OCI-M1 (cell line): ENCODE data around the gene IRGC.

Source experiments
- DNase-seq: peaks from one replicate; lab custom pipeline; 2025; lab: John Stamatoyannopoulos, UW

The IRGC gene

DNA sequence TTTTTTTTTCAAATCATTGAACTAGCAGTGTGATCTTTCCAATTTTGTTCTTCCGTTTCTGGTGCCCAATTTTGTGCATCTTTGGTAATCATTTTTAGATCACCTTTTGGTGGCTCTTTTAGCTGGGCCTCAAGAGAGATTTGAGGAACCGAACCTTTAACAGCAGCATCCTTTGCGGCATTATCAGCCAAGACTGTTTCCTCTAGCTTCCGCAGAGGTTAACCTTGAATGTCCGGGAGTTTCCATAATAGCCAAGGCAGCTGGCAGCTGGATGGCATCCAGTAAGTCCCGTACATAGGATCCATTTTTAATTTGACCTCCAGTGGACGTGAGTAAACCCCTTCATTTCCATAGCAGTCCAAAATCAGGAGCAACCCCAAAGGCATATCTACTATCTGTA is 9.6 kb downstream of the IRGC start:
- no peak for DNase-seq

DNA sequence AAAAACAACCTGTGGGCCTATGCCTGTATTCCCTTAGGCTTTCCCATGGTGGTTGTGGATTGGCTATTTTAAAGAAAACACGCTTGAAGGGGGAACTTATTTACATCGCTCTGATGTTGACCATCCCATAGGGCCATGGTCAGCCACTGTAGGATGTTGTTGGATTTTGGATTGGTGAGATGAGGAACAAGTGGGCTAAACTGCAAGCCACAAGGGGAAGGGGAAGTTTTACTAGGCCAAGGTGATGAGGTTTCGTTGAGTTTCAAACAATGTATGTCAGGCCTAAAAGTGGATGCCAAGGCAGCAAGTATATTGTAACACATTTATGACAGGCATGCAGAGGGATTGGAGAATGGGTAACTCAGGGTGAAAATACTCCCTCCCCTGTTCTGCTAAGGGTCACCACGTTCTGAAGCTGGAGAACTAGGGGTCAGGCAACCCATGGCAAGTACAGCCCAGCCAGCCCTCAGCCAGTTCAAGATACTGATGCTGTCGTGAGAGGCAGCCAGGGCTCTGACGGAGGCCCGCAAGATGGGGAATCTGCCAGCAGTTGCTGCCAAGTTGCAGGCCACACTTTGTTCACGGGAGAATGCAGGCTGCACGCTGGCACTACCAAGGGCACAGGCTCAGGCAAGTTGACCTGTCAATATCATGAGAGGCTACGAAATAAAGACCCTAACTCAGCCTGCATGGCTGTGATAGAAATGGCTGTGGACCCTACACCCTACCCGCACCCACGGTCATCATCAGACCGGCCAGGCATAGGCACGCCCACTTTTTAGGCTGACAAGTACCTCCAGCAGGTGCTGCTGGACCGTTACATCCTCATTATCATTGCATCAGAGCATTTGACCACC is 11.1 kb downstream of the IRGC start:
- DNase-seq = no peak

DNA sequence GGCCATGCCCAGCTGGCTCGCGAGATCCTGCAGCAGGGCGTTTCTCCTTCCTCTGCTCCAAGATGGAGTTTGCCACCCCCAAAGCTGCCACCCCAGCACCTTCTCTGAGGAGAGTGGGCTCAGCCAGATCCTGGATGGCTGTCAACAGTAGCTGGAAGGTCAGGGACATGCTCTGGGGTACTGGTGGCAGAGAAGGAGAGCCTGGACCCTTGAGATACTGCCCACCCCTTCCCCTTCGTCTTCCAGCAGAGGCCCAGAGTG is 11.6 kb downstream of the IRGC start:
- DNase-seq = no peak

DNA sequence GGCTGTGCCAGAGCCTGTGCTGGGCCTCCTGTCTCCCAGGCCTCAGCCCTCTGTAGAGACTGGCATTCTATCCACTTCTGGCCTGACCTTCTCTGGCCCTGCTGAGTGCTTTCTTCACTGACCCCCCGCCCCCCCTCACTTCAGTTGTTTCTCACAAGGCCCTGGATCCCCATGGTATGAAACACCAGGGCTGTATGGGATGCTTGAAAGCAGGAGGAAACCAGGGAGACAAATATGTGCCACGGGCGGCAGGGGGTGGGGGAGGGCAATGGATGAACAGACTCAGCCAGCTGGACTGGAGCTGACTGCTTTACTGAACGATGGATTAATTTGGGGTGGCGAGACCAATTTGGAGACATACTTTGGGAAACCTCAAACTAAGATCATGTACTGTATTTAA is 14.0 kb downstream of the IRGC start:
- no peak for DNase-seq

DNA sequence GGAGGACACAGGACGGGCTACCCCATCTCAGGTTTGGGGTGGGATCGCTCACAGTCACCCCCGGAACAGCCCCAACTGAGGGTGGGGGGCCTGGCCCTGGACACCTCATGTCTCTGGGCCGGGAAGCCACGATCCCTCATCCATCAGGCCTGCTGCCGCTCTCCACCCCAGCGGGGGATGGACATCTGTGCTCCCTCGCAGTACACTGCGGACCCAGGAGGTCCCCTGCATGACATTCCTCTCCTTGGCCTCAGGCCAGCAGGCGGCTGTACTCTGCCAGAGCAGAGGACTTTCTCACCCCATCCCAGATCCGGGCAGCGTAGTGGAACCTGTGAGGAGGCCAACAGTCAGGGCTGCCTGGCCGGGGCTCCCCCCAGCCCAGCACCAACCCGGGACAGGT is 15.5 kb downstream of the IRGC start:
- DNase-seq = no peak

DNA sequence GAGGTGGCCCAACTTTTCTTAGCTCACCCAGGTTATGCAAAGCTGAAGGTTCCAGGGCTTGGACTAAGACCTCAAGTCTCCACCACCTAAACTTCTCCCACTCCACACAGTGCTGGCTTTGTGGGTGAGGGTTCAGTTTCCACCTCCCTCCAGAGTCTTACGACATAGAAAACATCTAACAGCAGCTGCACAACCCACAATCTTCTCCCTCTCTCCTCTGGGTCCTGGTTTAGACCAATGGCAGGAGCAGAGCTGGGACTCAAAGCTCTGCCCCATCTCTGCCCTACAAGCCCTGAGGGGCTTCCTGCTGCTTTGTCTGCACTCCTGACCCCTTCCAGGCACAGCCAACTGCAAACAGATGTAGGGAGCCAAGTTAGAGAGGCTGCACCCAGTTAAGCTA is 16.0 kb downstream of the IRGC start:
- DNase-seq = no peak

DNA sequence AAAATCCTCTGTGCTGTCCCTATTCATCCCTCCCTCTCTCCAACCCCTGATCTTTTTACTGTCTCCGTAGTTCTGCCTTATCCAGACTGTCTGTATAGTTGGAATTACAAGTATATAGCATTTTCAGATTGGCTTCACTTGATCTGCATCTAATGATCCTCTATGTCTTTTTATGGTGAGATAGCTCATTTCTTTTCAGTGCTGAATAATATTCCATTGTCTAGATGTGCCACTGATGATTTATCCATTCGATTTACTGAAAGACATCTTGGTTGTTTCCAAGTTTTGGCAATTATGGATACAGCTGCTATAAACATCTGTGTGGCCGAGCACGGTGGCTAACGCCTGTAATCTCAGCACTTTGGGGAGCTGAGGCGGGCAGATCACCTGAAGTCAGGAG is 19.1 kb downstream of the IRGC start:
- DNase-seq = no peak

DNA sequence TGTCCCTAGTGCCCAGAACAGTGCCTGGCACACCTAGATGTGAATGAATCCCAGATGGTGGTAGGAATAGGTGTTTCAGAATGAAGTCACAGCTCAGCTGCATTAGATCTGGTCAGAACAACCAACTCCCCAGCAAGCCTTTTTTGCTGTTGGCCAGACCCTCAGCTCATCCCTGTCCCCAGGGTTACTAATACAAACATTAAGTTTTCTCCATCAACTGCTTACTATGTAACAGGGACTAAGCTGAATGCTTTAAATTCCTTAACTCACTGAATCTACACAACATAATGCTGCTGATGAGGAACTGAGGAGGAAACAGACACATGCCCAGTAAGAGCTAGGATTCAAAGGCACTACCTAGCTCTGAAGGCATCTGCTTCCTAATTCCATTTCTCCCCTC is 20.1 kb downstream of the IRGC start:
- no peak for DNase-seq

DNA sequence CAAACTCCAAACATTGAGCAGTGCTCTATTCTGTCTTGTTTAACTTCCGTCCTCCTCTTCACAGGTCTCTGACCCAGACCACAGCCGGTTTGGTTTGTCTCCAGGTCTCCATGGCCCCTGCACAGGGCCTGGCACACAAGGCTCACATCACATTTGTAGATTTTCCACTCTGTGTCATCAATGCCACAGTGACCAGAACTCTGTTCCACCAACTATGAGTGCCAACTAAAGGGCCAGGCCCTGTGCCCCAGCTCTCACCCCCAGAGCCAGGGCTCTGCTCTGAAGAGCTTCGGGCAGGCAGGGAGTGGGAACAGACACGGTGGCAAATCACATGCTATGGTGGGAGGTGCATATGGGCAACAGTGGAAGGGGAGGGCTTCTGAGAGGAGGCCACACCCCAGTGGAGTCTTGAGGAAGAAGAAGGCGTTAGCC is 22.9 kb downstream of the IRGC start:
- DNase-seq = no peak

DNA sequence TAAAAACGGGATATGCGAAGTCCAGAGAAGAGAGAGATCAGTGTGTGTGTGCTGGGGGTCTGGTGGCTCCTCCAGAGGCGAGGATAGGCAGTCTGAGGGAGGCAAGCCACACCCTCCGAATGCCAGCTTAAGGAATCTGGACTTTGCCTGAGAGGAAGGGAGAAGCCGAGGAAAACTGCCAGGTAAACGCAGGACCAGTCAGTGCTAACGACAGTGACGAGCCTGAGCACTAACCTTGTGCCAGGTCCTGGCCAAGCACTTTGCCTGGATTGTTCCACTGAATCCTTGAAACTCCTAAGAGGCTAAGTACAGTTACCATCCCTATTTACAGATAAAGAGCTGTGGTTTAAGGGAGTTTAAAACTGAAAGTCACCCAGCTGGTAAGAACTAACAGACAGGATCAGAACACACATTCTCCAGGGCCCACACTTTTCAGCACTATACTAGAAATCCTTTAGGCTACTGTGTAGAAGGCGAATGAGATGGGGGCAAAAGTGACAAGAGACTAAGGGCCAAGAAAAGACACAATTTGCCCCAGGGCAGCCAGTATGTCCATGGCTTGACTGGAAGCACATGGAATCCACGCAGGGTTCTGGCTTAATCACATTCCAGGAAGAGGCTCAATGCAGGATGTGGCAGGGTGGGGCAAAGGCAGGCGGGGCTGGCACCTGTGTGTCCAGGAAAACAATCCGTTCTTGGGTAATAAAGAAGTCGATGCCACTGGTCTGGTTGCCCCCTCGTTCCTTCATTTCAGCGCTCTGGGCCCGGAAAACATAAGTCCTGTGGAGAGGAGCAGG is 23.8 kb downstream of the IRGC start:
- DNase-seq = peak; percentile 10

DNA sequence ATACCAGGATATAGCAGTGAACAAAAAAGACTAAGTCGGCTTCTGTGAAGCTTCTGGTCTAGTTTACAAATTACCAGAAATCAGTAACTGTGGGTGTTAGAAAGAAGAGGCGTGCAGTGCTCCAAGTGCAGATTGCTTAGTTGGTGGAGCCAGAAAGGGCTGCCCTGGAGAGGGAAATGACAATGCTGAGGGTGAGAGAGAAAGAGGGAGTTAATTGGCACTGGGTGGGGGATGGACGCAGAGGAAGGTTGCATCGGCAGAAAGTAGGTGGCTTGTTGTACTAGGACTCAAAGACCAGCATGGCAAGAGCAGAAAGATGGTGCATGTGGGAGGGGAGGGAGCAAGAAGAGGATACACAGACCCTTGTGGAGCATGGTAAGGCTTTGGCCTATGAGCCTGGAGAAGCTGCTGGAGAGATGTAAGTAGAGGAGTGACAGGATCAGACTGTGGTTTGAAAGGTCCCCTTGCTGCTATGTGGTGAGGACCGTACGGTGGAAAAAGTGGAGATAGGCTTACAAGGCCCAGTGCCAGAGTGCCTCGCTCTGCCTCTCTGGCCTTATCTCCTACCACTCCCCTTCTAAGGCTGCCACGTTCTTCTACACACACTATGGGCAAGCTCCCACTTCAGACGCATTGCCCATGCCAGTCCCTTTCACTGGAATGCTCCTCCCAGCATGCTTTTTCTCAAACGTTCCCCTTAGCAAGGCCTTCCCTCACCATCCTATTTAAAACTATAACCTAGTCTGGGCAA is 25.4 kb downstream of the IRGC start:
- DNase-seq = no peak

DNA sequence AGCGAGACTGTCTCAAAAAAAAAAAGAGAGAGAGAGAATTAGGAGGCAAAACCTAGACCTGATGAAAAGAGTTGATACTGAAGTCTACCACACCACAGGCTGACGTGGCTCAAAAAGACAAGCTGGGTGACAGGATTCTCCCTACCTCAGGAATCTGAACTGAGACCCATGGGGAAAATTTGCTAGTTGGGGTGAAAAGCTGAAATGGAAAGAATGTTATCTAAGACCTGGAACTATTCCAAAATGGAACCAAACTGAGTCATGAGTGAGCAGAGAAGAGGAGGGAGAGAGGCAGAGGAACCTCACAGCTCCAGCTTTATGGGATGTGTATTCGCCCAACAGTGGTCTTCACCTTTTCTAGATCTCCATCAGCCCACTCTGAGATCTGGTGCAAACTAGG is 27.2 kb downstream of the IRGC start:
- DNase-seq = no peak

DNA sequence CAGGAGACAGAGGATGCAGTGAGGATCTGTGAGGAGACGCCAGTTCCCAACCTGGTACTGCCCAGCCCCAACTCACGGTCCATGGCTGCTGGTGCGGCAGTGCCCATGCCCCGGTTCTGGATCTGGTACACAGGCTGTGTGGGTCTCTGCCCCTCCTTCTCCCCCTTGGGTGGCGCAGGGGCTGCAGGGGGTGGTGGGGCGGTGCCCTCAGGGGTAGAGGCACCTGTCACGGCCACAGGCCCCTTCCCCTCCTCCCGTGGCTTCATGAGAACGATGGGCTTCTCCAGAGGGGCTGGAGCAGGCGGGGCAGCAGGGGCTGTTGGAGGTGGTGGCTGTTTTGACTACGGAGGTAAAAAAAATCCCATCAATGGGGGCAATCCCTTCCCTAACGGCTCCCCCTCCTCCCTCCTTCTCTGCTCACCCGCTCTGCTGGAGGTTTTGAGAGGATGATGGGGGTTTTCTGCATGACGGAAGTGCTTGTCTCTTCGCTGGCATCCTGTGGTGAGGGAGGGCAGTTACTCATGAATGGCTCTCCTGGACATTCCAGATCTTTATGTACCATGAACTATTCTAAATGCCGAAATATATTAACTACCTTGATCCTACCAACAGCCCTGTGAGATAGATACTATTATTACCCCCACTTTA is 31.8 kb downstream of the IRGC start:
- DNase-seq = no peak

DNA sequence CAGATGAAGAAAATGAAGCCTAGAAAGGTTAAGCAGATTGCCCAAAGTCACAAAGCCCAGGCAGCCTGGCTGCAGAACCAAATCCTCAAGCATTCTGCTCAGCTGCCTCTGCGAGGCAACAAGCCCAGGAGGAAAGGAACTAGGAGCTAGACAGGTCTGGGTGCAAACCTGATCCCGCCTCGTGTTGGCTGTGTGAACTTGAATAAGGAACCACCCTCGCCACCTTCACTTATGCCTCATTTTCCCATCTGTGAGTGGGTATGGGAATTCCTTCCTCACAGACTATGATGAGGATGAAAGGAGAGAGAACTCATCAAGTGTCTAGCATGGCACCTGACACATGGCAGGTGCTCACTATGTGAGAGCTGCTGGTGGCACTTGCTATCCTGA is 32.3 kb downstream of the IRGC start:
- no peak for DNase-seq

DNA sequence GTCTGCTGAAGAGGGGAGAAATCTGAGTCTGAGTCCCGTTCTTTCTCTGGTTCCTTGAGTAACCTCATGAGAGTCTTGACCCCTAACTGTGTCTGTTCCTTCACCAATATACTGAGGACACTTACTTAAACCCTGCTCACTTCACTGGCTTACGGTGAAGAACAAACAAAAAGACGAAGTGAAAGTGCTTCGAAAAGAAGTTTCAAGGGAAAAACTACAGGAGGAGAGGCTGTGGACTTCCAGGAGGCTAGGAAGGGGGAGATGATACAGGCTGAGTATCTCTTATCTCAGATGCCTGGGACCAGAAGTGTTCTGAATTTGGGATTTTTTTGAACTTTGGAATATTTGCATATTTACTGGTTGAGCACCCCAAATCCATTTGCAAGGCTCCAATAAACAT is 32.8 kb downstream of the IRGC start:
- no peak for DNase-seq

DNA sequence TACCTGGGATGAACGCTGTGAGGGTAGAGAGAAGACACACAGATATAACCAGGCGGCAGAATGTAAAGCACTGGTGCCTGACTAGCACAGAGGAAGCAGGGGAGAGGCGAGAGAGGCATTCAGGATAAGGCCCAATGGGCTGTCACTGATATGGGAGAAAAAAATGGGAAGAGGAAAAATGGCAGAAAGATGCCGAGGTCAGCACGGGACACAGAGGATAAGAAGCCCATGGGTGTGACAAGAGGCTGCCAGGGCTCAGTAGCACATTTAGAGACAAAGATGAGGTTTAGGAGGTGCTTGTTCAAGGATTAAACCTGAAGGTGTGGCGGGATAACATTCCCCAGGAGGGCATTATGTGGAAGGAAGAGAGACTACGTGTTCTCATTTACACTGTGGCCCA is 33.3 kb downstream of the IRGC start:
- DNase-seq = no peak

DNA sequence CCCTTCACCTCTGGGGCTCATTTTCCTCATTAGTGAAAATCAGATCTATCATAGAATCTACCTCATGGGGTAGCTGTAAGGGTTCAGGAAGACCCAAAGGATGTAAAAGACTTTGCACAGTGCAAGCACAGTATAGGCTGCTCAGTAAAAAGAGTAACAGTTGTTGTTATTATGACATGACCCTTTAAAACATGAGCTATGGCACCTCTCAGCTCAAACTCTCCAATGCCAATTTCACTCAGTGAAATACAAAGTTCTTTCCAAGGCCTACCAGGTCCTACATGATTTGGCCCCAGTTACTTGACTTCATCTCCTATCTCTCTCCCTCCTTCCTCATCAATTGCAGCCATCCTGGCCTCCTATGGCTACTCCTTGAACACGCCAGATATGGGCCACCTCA is 34.0 kb downstream of the IRGC start:
- DNase-seq = no peak

DNA sequence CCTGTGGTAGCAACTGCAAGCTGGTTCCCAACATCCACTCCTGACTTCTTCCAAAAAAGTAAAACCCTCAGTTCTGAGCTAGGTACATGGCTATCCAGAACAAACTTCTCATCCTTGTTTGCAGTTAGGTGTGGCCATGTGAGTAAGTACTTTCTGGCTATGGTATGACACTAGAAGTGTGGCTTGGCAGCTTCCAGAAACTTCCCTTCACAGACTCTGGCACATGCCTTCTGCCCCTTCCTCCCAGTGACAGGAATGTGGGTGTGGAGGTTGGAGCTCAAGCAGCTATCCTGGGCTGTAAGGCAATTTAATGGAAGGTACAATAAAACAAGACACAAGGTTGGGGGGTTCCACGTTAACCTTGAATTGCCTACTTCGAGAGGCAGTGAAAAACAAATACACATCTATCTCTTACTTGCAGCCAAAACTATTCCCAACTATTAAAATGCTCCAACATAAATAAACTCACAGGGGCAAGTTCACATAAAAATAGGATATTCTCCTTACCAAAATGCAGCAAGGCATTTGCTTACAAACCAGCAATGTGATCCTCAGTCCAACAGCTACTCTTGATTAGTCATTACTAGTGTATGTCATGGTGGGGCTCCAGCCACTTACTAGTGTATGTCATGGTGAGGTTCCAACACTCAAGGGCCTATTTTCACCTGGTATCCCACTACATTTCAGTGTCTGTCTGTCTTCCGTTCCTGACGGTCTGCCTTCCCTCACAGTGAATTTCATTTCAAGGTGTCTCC is 35.8 kb downstream of the IRGC start:
- DNase-seq = no peak

DNA sequence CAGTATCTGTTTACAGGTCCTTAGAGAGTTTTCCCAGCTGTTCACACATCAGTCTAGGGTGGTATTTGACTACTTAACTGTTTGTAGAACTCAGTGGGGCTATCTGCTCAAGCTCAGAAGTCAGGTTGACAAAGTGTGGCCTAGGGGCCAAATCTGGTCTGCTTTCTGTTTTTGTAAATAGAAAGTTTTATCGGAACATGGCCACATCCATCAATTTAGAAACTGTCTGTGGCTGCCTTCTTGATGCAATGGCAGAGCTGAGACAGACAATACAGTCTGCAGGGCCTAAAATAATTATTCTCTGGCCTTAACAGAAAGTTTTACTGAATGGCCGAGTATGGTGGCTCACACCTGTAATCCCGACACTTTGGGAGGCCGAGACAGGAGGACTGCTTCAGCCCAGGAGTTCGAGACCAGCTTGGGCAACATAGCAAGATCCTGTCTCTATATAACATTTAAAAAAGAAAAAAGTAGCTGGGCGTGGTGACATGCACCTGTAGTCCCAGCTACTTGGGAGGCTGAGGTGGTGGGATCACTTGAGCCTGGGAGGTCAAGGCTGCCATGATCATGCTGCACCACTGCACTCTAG is 36.5 kb downstream of the IRGC start:
- DNase-seq = no peak

DNA sequence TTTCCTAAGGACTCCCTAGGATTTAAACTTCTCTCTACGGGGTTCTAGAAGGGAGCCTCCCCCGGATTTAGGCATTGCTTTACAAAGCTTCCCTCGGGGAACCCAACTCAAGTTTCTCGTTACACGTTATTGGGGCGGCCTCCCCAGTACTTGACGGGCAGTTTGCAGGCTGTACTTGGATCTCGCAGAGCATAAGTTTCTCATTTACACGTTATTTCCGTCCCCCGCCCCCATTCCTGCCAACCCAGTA is 38.3 kb downstream of the IRGC start:
- no peak for DNase-seq

DNA sequence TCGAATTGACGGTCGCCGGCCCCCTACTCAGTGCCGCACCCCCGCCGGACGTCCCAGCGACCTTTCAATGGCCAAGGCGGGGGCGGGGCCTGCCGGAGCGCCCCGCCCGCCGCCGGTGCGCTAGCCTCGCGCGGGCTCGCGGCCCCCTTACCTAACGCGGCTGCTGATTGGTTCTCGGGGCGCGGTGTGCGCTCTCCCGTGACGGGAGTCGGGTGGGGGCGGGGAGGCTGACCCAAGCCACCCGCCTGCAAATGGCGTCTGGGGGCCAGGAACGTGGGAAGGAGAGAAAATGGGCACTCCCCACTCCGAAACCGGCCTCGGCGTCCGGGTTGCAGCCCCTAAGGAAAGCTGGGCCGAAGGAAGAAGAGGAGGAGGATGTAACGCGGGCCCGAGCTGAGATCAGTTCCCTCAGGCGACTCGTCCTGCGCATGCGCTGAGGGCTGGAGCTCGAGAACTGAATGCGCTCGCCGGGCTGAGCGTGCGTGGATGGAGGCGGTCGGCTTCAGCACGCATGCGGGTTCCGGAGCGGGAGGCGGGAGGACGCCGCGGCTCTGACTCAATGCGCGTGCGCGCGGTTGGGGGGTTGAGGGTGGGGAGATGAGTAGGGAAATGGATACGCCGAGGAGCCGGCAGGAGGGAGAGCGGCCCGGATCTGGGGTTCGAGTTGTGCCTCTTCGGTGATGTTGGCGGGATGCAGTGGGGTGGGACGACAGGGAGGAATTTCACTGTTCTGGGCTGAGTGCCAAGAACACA is 38.8 kb downstream of the IRGC start, which contains the start of gene SMG9:
Gene SMG9 (minus strand): TSS at position 460 of the 753 bp plus-strand sequence. CDS start 4,221 bp downstream, outside the sequence.
- peak; percentile 99 for DNase-seq
